Activated effector memory CD4-positive, alpha-beta T cell treated with Interleukin-2 at 50 U/mL for 16 hours (primary cell): ENCODE measurements around the gene RAB12.

ENCODE experiments used
- DNase-seq: peaks from one replicate; pipeline ENCODE4 v3.0.0-alpha.2; 2020

RAB12 gene

GRCh38 chr18:8686611-8687010 lies 77.4 kb downstream of the RAB12 start:
- no peak for DNase-seq

GRCh38 chr18:8688216-8688800 lies 79.1 kb downstream of the RAB12 start:
- no peak for DNase-seq

- no peak for DNase-seq
Measured at GRCh38 chr18:8688816-8689215, 79.6 kb downstream of the RAB12 start.
